HFFc6 (cell line): ENCODE data around the gene OR2AG2. TPM values are rescaled to one million over a fixed set of nuclear protein-coding genes. Genes with fewer than 3 reads are reported as not detected.
A peak's percentile ranks its signal among the peaks of the same experiment; 100 is the strongest.

Experiments used
- DNase-seq: peaks from one replicate; pipeline ENCODE4 v3.0.0-alpha.2; 2018
- H3K27ac Mint-ChIP-seq: 2 replicates; pipeline ENCODE4 v1.8.0; 2020; ENCODE audit warnings: mild to moderate bottlenecking, mixed read lengths
- H3K27me3 Mint-ChIP-seq: 2 replicates; pipeline ENCODE4 v1.8.0; 2021; ENCODE audit warnings: mild to moderate bottlenecking, moderate library complexity, mixed read lengths; ENCODE audit not compliant: insufficient read depth
- H3K36me3 Mint-ChIP-seq: 2 replicates; pipeline ENCODE4 v1.8.0; 2021; ENCODE audit warnings: low read depth, mixed read lengths
- H3K4me1 Mint-ChIP-seq: 2 replicates; pipeline ENCODE4 v1.8.0; 2020; ENCODE audit warnings: low read depth, mixed read lengths
- H3K4me3 Mint-ChIP-seq: 2 replicates; pipeline ENCODE4 v1.8.0; 2020; ENCODE audit warnings: mild to moderate bottlenecking, moderate library complexity, mixed read lengths
- H3K9me3 Mint-ChIP-seq: 2 replicates; pipeline ENCODE4 v1.8.0; 2020; ENCODE audit warnings: mild to moderate bottlenecking, mixed read lengths
- CTCF ChIP-seq: fragments of 200-600 bp; sonication (generic); IDR thresholded peaks from 2 replicates; pipeline ENCODE4 v1.5.0; 2021; ENCODE audit warnings: antibody characterized with exemption, mild to moderate bottlenecking
- total RNA-seq, 6 experiments: library from RNA; stranded (reverse); fragmentation: NEBNext Ultra II Directional; extraction: Animal tissue kit (Norgen Biotek cat#: 25700); gene quantifications; 2 replicates in 1 of 6; 3 replicates in 5 of 6; pipeline ENCODE4 v1.2.3, GENCODE V29; 2021

OR2AG2 gene
- total RNA-seq, 6 experiments from 2014 or later, result 0.07 to 0.14 (median 0.08) TPM; not detected in 1

GRCh38 chr11:6780829-6781228 lies 9.1 kb upstream of the OR2AG2 start:
- no peak overlapping the region for H3K27ac Mint-ChIP-seq
- no peaks in the 10 kb centered on the region for H3K36me3 Mint-ChIP-seq
- H3K4me3 Mint-ChIP-seq, result no peak overlapping the region
- H3K27me3 Mint-ChIP-seq, result peaks cover 1% of the 10 kb centered on the region; the same call in 1 of the 2 replicates
- H3K4me1 Mint-ChIP-seq, result no peaks in the 10 kb centered on the region
- TF ChIP-seq CTCF, result no peak
- no peaks in the 10 kb centered on the region for H3K9me3 Mint-ChIP-seq
- no peak for DNase-seq

DNA sequence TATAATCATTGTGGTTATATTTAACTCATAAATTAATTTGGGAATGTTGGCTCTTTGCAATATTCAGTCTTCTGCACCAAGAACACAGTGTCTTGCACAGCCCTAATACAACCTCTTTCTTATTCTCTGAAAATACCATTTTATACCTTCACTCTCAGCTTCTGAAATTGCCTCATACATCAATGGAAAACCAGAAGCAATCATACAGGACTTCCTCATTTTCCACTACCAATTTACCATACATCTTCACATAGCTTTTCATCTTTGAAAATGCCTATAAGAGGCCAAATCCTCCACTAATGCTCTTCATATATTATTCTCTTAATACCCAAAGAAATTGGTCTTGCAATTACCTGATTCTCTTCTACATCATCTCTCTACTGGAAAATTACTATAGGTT lies 6.7 kb upstream of the OR2AG2 start:
- peaks cover 1% of the 10 kb centered on the region; the same call in 1 of the 2 replicates for H3K27me3 Mint-ChIP-seq
- no peak overlapping the region for H3K27ac Mint-ChIP-seq
- no peak for DNase-seq
- no peaks in the 10 kb centered on the region for H3K36me3 Mint-ChIP-seq
- TF ChIP-seq CTCF, result no peak
- H3K4me1 Mint-ChIP-seq, result no peaks in the 10 kb centered on the region
- no peak overlapping the region for H3K4me3 Mint-ChIP-seq
- no peaks in the 10 kb centered on the region for H3K9me3 Mint-ChIP-seq

GRCh38 chr11:6757373-6757967 lies 14.3 kb downstream of the OR2AG2 start:
- no peak overlapping the region for H3K27ac Mint-ChIP-seq
- no peaks in the 10 kb centered on the region for H3K9me3 Mint-ChIP-seq
- no peak overlapping the region for H3K4me3 Mint-ChIP-seq
- TF ChIP-seq CTCF, result peak; percentile 75
- H3K27me3 Mint-ChIP-seq, result peaks cover 4% of the 10 kb centered on the region
- DNase-seq, result peak; percentile 48
- H3K36me3 Mint-ChIP-seq, result no peaks in the 10 kb centered on the region
- no peaks in the 10 kb centered on the region for H3K4me1 Mint-ChIP-seq

DNA sequence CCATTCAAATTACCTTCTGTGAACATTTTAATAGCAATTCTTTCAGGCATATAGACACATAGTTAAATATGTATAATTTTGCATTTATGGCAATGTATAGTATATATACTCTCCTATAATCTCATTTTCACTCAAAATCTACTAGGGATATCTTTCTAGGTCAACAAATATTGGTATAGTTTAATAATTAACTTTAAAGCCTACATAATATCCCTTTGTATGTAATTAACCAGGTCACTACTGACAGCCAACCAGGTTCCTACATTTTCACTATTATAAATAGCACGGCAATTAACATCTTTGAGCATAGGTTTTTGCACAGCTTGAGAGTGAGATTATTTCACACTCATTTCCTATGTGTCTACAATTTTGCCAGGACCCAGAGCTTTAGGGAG lies 15.8 kb downstream of the OR2AG2 start:
- no peak for TF ChIP-seq CTCF
- Mint-ChIP-seq H3K4me1 (no peaks in the 10 kb centered on the region), H3K36me3 (no peaks in the 10 kb centered on the region), H3K27me3 (peaks cover 4% of the 10 kb centered on the region), H3K9me3 (no peaks in the 10 kb centered on the region), H3K4me3 (no peak overlapping the region), H3K27ac (no peak overlapping the region)
- DNase-seq, result no peak

- peak; percentile 93 for TF ChIP-seq CTCF
- H3K27me3 Mint-ChIP-seq, result peaks cover 4% of the 10 kb centered on the region
- DNase-seq, result peak; percentile 30
- no peaks in the 10 kb centered on the region for H3K9me3 Mint-ChIP-seq
- H3K4me3 Mint-ChIP-seq, result no peak overlapping the region
- no peaks in the 10 kb centered on the region for H3K36me3 Mint-ChIP-seq
- H3K4me1 Mint-ChIP-seq, result no peaks in the 10 kb centered on the region
- no peak overlapping the region for H3K27ac Mint-ChIP-seq
These were observed 16.3 kb downstream of the OR2AG2 start for GRCh38 chr11:6755303-6755952.
